Osteoblast (primary cell): ENCODE results near the gene MPO. TPM values are rescaled to one million over a fixed set of nuclear protein-coding genes. Genes with fewer than 3 reads are reported as not detected.

ENCODE experiments used
- DNase-seq: peaks from one replicate; pipeline ENCODE4 v3.0.0; 2011; ENCODE audit warnings: low spot score, mixed read lengths; ENCODE audit not compliant: insufficient read length; ENCODE audit errors: missing footprints
- H2AFZ ChIP-seq: 2 replicates; pipeline ENCODE4 v1.6.0; 2011; ENCODE audit warnings: mild to moderate bottlenecking, low read length
- H3K27ac ChIP-seq: 2 replicates; pipeline ENCODE4 v1.5.1; 2011; ENCODE audit warnings: mild to moderate bottlenecking, low read depth, low read length, moderate library complexity
- H3K27me3 ChIP-seq: 2 replicates; pipeline ENCODE4 v1.6.0; 2012; ENCODE audit warnings: mild to moderate bottlenecking, control low read depth, inconsistent platforms, low read length, moderate library complexity; ENCODE audit not compliant: insufficient read depth
- H3K36me3 ChIP-seq: 2 replicates; pipeline ENCODE4 v1.5.1; 2011; ENCODE audit warnings: mild to moderate bottlenecking, low read length, control low read depth, moderate library complexity; ENCODE audit not compliant: insufficient read depth
- H3K4me1 ChIP-seq: 2 replicates; pipeline ENCODE4 v1.5.1; 2011; ENCODE audit warnings: mild to moderate bottlenecking, low read length, control low read depth, moderate library complexity; ENCODE audit not compliant: insufficient read depth
- H3K4me2 ChIP-seq: 2 replicates; pipeline ENCODE4 v1.6.0; 2011; ENCODE audit warnings: mild to moderate bottlenecking, low read length; ENCODE audit not compliant: insufficient read depth
- H3K4me3 ChIP-seq: fragments of 200-600 bp; sonication (generic); 3 replicates; pipeline ENCODE4 v1.5.1; 2012; ENCODE audit warnings: mild to moderate bottlenecking, low read length, inconsistent platforms; ENCODE audit not compliant: insufficient read depth
- H3K79me2 ChIP-seq: 2 replicates; pipeline ENCODE4 v1.6.0; 2012; ENCODE audit warnings: mild to moderate bottlenecking, low read length, control low read depth, inconsistent platforms; ENCODE audit not compliant: insufficient read depth
- H3K9me3 ChIP-seq: 2 replicates; pipeline ENCODE4 v1.5.1; 2011; ENCODE audit warnings: low read depth, low read length, control low read depth
- H4K20me1 ChIP-seq: 2 replicates; pipeline ENCODE4 v1.6.0; 2012; ENCODE audit warnings: mild to moderate bottlenecking, low read length, control low read depth; ENCODE audit not compliant: insufficient read depth
- total RNA-seq: library from RNA; depleted of rRNA; stranded (reverse); fragments of >200 nt; gene quantifications from 2 replicates; pipeline ENCODE4 v1.2.3, GENCODE V29; 2012
- TF ChIP-seq, protein P1 (sequence below): IDR thresholded peaks from 2 replicates; pipeline ENCODE4 v1.5.1; 2011; ENCODE audit warnings: mild to moderate bottlenecking, low read depth, low read length, moderate library complexity; ENCODE audit errors: extremely low read depth

The MPO gene
- total RNA-seq, 1 donor, result under 0.01 TPM

DNA sequence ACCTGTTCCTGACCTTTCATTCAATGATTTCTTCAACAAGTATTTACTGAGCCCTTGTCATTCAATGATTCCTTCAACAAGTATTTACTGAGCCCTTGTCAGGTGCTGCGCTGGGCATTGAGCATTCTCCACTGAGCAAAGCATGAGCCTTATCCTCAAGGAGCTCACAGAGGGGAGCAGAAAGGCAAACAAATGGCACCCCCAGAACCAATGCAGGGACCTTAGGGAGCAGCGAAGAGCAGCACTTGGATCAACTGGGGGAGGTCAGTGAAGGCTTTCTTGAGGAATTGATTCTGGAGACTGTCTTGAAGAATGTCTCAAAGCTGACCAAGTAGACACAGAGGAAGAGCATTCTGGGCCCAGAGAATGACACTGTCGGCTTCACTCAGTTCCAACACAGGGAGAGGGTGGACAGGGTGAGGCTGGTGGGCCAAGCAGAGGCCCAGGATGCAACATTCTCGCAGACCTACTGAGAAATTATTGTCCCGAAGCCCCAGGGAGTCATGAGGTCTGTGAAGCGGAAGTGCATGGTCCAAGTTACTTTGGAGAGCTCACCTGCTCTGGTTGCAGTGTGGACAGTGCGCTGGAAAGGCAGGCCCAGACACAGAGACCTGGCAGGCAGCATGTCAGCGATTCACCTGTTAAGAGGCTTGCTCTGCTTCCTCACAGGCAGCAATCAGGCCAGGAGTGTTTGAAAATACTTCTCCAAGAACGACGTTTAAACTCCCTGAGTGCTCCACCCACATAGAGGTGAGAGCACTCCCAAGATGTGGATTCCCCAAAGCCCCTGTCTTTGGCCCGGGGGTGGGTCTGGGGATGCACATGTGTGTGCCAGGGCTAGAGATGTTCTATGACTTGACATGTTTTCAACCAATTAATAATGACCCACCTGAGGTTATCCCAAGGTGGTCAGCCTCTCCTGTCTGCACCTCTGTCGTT, 3.2 kb upstream of the MPO start:
- no peaks in the 10 kb centered on the region for H3K4me1 ChIP-seq
- H3K27ac ChIP-seq, result no peak overlapping the region
- H3K36me3 ChIP-seq, result no peaks in the 10 kb centered on the region
- TF ChIP-seq, protein P1, sequence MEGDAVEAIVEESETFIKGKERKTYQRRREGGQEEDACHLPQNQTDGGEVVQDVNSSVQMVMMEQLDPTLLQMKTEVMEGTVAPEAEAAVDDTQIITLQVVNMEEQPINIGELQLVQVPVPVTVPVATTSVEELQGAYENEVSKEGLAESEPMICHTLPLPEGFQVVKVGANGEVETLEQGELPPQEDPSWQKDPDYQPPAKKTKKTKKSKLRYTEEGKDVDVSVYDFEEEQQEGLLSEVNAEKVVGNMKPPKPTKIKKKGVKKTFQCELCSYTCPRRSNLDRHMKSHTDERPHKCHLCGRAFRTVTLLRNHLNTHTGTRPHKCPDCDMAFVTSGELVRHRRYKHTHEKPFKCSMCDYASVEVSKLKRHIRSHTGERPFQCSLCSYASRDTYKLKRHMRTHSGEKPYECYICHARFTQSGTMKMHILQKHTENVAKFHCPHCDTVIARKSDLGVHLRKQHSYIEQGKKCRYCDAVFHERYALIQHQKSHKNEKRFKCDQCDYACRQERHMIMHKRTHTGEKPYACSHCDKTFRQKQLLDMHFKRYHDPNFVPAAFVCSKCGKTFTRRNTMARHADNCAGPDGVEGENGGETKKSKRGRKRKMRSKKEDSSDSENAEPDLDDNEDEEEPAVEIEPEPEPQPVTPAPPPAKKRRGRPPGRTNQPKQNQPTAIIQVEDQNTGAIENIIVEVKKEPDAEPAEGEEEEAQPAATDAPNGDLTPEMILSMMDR, result no peak
- DNase-seq, result peak; percentile 69
- no peak overlapping the region for H3K4me3 ChIP-seq
- no peaks in the 10 kb centered on the region for H3K9me3 ChIP-seq
- no peak overlapping the region for H2AFZ ChIP-seq
- no peaks in the 10 kb centered on the region for H4K20me1 ChIP-seq
- no peaks in the 10 kb centered on the region for H3K79me2 ChIP-seq
- H3K4me2 ChIP-seq, result no peak overlapping the region
- peaks cover 7% of the 10 kb centered on the region for H3K27me3 ChIP-seq

DNA sequence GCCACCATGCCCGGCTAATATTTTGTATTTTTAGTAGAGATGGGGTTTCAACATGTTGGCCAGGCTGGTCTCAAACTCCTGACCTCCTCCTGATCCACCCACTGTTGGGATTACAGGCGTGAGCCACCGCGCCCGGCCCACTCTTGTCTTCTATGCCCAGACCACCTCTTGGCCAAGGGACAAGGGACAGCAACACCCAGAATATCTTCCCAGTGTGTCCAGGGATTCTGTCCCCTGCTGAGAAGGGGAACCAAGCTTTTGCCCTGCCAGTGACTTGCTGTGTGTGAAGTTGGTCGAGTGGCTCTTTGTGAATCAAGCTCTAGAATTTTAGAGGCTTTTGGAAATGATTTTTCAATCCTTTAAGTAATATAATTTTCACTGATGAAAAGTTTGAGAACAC, 1.7 kb upstream of the MPO start:
- no peaks in the 10 kb centered on the region for H3K9me3 ChIP-seq
- no peak overlapping the region for H3K4me2 ChIP-seq
- peak; percentile 58 for DNase-seq
- H4K20me1 ChIP-seq, result no peaks in the 10 kb centered on the region
- no peaks in the 10 kb centered on the region for H3K79me2 ChIP-seq
- H3K4me3 ChIP-seq, result no peak overlapping the region
- no peaks in the 10 kb centered on the region for H3K36me3 ChIP-seq
- no peak overlapping the region for H3K27ac ChIP-seq
- TF ChIP-seq, protein P1, result no peak
- peaks cover 7% of the 10 kb centered on the region for H3K27me3 ChIP-seq
- no peaks in the 10 kb centered on the region for H3K4me1 ChIP-seq
- no peak overlapping the region for H2AFZ ChIP-seq

DNA sequence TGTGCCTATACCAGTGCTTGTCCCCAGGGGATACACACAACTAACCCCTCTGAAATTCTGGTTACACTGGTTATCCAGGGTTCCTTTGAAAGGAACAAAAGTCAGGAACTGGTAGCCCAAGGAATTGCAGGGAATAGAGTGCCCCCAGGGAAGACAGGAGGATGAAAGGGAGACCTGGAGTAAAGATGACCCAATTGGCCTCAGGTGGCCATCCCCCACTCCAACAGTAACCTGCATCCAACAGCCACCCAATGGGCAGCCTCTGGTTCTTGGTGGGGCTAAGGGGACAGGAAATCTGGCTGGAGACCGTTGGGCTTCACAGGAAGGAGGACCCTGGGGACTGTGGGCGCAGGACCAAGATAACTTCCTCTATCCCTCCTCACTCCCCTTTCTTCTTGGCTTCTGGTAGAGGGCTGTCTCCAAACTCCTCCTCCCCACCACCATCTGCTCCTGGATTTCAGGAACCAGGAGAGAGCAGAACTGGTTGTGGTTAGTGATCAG, 826 bp upstream of the MPO start:
- Histone ChIP-seq H2AFZ (no peak overlapping the region), H3K27me3 (peaks cover 7% of the 10 kb centered on the region), H3K36me3 (no peaks in the 10 kb centered on the region), H3K4me1 (no peaks in the 10 kb centered on the region), H4K20me1 (no peaks in the 10 kb centered on the region), H3K27ac (no peak overlapping the region), H3K4me3 (no peak overlapping the region), H3K79me2 (no peaks in the 10 kb centered on the region), H3K9me3 (no peaks in the 10 kb centered on the region), H3K4me2 (no peak overlapping the region)
- TF ChIP-seq, protein P1, result no peak
- peak; percentile 86 for DNase-seq

DNA sequence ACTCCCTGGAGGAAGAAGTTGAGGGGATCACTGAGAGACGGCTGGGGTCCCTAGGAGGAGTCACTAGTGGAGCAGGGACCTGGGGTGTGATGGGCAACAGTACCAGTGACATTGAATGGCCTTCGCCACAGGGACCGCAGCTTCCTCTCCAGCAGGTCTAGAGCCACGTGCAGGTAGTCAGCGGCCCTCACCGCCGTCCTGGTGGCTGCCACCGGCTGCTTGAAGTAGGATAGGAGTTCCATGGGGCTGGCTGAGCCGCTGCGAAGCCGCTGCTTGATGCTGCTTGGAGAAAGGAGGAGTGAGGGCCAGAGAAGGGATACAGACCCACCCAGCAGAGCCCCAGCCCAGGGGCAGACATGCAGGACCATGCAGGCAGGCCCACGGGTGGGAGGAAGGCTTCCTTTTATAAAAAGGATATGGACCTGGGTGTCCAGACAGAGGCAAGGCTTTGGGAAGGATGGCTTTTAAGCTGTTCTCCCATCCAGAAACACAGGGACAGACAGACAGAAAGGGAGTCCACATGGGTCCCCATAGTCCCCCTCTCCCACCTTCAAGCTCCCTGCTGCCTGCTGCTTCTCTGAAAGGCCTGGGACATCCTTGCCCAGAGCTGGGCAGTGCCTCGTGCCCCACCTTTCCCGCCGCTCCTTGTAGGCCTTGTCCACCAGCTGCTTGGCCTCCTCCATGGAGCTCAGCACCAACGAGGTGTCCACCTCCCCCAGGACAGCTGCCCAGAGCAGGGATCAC, 827 bp downstream of the MPO start:
- Histone ChIP-seq H3K79me2 (no peaks in the 10 kb centered on the region), H3K4me3 (no peak overlapping the region), H3K36me3 (no peaks in the 10 kb centered on the region), H3K4me1 (no peaks in the 10 kb centered on the region), H4K20me1 (no peaks in the 10 kb centered on the region), H3K9me3 (no peaks in the 10 kb centered on the region), H2AFZ (no peak overlapping the region), H3K27me3 (peaks cover 7% of the 10 kb centered on the region), H3K27ac (no peak overlapping the region), H3K4me2 (no peak overlapping the region)
- peak; percentile 62 for DNase-seq
- TF ChIP-seq, protein P1, result no peak
